Dedifferentiated amniotic fluid mesenchymal stem cell (primary cell): ENCODE measurements around the gene RAP1B.

Experiments used
- DNase-seq: peaks from one replicate; pipeline ENCODE4 v3.0.0-alpha.2; 2016; ENCODE audit errors: extremely low spot score

The RAP1B gene

DNA sequence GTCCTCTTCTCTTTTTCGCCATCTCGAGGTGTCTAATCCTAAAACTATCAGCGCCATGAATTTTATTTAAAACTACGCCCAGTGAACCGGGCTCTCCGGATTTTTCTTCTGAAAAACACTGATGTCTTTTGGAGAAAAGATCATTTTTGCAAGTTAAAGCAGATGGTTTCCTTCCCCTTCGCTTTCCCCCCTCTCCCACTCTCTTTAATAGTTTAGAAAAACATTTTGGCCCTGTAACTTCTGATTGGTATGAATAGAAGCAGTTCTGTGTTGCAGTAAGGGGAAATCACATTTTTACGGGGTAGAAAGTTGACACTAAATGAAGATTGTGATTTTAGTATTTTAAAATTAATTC is 1.1 kb downstream of the RAP1B start:
- DNase-seq = no peak

DNA sequence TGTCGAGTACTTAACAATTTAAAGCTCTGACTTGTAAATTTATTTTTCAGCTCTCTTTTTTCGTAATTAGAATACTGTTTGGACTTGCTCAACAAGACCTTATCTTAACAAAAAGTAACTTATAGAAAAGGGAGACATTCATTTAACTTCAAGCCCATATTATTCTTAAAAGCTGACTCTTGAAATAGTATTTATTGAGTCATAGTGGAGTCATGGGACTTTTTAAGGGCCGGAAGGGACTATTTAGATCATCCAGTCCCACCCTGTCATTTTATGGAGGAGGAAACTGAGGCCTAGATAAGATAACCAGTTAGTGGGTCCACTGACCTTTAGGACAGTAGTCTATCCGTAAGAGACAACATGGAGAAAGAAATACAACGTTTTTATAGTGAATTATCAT is 1.5 kb downstream of the RAP1B start:
- no peak for DNase-seq

DNA sequence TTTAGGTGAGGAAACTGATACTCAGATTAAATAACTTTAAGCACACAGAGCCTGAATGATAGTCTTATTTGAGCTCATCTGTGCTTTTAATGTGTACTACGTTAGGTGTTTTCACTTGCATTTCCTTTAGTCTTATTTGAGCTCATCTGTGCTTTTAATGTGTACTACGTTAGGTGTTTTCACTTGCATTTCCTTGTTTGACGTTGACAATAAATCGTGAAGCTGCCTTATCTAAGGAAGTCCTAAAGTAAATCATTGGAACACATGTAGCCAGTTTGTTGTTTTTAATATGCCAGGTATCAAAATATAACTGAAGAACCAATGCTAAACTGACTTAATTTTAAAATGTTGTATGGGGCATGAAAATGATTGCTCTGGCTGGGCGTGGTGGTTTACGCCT is 2.0 kb downstream of the RAP1B start:
- no peak for DNase-seq

DNA sequence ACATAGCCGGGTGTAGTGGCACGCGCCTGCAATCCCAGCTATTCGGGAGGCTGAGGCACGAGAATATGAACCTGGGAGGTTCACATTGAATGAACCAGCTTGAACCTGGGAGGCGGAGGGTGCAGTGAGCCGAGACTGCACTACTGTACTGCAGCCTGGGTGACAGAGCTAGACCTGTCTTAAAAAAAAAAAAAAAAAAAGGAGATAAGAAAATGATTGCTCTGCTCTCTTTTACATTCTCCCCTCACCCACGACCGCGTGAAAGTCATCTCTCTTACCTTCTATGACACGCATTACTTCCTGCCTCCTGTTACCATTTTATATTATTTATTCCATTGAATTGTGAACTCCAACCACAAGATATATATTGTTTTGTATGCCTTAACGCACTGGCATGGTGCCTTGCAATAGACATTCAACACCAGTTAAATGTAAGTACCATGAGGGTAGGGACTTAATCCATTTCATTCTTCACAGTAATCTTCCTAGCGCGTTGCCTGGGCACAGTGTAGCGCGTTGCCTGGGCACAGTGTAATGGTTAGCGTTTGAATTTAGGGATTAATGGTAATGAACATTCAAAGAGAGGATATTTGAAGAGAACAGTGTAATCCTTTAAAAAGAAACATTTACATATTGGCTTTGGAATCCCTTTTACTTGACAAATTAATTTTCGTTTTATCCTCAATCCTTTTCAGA is 2.7 kb downstream of the RAP1B start:
- DNase-seq = no peak

DNA sequence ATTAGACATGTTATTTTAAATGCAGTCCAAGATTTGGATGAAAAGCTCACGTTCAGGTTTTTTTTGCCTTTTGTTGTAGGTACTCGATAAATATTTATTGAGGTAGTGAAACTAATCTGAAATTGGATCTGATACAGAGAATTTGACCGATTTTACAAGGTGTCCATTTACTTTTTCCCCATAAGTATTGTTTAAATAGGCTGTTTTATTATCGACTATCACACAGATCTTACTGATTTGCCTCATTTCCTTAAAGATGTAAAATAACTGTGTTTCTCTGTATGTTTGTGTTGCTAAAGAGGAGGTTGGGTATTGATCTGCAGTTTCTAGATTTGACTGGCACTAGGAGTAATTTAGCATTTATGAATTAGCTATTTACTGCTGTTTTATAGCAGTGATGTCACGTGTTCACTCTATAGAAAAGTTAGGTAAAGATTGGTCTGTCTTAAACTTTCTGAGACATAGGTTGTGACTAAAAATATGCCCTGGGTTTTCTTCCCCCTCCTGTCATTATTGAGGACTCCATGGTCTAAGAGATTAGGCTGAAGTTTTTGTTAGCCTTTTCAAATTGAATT is 3.5 kb downstream of the RAP1B start:
- DNase-seq = no peak

DNA sequence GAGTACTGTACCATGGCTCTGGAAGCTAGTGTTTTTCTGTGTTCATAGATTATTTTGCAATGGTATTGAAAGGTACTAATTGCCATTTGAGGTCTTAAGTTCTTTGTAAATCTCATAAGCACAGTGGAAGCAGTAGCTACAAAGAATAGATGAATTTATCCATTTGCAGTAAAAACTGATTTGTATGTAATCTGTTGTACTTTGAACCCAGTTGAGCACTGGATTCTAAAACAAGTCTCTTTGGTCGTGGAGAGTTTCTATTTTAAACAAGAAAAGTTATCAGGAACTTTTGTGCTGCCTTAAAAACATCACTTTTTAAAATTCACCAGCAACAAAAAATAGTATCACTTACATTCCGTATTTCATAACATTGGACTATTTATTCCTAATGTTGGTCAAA is 4.1 kb downstream of the RAP1B start:
- no peak for DNase-seq

DNA sequence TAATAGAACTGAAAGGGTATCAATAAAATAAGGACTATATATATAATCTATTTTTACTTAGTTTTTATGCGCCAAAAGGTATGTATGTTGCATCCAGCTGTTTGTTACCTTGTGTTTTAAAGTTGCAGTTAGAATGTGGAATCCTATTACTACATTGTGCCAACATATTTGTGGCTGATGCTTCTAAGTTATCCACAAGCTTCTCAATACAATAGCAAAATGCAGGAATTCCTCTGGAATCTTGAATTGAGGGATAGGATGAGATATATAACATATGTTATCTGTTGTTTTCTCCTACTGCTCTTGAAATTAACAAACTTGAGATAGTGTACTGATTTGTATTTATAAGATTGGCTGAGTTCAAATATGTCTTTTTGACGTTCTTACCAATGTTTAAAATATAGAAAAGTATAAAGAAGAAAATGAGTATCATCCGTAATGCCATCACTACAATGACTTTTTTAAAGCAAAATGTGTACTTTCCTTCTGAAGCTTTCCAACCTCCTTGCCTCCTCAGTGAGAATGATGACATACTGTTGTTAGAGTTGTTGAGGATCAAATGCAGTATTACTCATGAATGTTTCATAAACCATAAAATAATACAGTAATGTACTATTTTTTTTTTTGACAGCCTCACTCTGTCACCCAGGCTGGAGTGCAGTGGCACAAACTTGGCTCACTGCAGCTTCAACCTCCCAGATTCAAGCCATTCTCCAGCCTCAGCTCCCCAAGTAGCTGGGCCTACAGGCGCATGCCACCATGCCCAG is 6.6 kb downstream of the RAP1B start:
- DNase-seq = peak; percentile 70

DNA sequence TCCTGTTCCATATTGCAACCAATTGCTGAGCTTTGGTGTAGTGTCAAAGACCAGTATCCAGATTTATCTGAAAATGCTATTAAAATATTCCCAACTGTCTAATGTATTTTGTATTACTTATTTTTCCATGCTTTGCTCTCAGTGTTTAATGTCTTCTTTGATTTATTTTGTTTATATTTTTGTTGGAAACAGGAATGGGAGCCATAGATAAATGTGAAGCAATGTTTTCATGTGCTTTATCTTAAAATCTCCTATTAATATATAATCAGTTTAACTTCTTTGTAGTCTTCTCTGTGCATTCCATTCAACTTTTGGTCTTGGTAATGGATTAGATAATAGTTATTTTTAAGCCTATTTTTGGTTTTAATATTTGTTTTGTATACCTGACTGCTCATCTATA is 8.8 kb downstream of the RAP1B start:
- DNase-seq = no peak

DNA sequence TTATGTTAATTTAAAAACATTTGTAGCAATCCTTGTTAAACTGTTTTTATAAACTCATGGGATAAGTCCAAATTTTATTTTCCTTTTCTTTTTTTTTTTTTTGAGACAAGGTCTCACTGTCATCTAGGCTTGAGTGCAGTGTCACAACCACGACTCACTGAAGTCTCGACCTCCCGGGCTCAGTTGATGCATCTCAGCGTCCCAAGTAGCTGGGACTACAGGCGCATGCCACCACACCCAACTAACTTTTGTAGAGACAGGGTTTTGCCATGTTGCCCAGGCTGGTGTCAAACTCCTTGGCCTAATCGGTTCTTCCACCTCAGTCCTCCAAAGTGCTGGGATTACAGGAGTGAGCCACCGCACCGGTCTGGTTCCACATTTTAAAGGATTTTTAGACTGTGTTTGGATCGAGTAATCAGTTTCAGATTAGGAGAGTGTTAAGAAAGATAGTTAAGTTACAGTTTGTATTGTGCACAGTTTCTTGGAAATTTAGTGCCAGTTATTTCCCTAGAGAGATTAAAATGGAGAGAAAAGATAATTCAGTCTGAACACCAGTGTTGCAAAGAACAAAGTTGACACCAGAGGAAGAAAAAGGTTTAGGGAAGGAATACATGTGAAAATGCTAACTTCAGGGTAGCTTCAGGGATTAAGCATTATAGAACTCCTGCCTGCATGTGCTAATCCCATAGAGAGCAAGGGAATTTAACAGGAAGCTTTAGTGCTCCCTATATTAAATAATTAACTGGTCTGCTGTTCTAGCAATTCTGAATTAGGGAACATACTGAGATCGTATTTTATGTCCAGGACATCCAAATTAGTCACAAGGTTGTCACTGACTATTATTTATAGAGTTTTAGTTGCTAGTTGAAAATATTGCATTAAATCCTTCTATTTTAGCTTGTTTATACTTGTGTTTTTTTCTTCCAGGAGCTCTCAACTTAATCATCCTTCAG is 10.1 kb downstream of the RAP1B start:
- no peak for DNase-seq

DNA sequence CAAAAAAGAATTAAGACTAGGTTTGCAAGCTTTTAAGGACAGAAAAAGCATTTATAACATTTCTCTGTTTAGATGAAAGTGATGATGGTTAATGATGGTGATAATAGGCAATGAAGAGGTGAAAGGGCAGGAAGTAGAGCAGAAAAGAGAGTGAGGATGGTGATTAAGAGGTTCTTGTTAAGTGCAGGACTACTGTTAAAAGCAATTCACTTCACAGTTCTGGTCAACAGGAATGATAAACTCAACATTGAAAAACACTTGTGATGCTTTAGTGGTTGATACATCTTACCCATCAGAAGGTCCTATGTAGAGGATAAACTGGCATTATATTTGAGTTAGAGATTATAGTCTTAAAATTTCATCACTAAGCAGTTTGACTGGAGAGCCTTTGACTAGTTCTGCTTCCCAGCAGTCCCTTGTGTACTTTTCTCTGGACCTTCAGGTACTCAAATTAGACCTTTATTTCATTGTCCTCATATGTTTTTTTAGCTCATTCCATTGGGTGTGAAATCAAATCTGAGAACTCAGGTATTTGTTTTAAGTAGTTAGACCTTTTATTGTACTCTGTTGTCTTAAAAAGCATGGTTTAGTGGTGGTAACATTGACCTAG is 10.9 kb downstream of the RAP1B start:
- no peak for DNase-seq

DNA sequence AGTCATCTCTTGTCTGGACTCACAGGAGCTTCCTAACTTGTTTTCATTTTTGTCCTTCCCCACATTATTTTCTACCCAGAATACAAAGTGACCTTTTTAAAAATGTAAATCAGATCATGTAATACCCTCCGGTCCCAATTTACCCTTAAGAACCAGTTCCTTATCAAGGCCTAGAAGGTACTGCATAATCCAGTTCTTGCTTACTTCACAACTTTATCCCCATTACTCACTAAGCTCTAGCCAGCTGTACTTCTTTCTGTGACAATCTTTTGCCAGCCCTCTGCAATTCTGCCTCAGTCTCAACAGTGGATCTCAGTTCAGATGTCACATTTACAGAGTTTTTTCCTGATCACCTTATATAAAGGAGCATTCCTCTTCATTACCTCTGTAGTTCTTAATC is 11.6 kb downstream of the RAP1B start:
- DNase-seq = no peak

DNA sequence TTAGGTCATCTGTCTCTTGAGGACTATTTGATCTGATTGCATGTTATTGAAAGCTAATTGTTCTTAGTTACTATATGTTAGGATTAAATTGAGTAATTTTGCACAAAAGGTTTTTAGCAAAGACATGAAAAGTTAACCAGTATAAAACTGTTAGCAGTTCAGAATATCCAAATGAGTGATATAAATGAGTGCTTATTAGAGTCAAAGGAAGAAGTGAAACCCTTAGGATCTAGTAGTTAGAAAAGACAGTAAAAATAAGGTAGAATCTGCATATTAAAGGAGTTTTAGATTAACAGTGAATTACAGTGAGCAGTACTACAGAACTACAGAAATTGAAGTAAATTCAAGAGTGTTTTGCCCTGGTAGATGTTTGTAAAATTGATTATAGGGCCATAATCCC is 12.4 kb downstream of the RAP1B start:
- no peak for DNase-seq

DNA sequence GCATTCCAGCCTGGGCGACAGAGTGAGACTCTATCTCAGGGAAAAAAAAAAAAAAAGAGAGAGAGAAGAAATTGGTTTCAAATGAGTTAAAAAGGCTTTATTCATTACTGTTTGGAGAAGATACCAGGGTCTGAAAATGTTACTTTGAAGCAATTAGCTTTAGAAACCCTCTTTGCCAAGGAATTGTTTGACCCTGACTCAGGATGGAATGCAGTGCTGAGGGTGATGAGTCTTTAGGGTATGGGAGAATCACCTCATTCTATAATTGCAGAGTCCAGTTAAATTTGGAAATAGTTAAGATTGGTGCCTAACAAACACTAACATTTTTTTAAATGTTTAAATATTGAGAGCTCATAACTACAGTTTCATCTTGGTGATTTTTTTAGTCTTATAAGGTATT is 13.3 kb downstream of the RAP1B start:
- DNase-seq = no peak

DNA sequence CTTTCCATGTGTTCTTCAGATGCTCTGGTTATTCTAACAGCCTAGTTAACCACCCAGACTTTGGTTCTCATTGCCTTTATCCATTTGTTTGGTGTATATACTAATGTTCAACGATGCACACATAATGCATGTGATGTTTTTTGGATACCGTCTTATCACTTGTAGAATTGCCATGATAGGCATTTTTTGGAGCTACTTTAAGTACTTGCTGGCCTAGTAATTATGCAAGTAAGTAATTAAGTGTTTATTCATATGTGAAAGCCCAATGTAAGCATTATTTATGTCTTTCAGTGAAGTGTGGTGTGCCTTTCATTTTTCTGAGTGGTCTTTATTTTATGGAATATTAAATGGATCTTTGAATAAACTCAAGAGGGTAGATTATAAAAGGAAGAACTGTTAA is 14.2 kb downstream of the RAP1B start:
- DNase-seq = no peak

DNA sequence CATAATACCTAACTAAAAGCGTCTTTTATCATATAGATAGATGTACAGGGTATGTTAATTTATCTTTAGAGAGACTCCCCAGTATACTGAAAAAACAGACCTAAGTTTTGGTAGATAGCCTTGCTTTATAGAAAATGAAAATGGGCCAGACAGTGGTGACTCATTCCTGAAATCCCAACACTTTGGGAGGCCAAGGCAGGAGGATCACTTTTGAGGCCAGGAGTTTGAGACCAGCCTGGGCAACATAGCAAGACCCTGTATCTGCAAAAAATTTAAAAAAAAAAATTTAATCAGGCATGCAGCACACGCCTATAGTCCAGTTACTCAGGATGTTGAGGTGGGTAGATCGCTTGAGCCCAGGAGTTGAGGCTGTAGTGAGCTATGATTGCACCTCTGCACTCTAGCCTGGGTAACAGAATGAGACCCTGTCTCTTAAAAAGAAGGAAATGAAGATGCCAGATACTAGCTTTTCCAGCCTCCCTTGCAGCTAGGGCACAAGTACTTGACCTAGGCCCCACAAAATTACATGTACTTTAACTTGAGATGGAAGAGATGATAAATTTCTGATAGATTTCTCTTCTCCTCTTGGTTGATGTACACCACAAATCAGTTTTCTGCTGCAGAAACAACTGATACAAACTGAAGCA is 17.1 kb downstream of the RAP1B start:
- DNase-seq = no peak

DNA sequence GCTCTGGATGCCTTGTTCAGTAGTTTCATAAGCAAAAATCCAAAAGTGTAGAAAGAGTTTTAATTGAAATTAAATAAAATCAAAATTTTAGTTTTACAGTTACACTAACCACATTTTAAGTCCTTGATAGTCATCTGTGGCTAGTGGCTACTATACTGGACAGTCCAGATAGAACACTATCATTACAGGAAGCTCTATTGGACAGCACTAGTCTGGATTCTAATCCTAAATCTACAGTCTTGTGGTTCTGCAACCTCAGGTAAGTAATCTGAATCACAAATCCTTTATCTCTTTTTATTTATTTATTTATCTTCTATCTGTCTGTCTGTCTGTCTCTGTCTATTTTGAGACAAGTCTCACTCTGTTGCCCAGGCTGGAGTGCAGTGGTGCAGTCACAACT is 18.0 kb downstream of the RAP1B start:
- no peak for DNase-seq

DNA sequence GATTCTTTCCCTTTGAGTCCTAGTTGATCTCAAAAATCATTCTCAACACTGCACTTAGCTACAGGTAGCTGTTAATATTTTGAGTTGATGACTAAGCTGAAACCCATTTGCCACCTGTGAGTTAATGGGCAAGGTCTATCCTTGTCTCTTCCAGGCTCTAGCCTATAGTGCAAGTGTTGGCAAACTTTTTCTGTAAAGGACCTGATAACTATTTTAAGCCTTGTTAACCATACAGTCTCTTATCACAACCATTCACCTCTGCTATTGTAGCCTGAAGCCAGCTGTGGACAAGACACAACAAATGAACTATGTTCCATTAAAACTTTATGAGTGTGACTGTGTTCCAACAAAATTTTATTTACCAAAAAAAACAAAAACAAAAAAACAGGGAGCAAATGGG is 19.4 kb downstream of the RAP1B start:
- no peak for DNase-seq

DNA sequence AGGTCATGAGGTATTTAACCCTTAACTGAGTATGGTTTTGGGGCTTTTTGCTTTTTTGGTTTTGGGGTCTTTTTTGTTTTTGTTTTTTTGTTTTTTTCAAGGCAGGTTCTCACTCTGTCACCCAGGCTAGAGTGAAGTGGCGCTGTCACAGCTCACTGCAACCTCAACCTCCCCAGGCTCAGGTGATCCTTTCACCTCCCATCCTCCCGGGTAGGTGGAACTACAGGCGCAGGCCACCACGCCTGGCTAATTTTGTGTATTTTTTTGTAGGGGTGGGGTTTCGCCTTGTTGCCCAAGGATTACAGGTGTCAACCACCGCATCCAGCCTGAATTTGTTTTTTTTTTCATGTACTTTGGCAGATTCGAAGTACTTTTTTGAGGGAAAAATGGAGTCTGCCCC is 19.9 kb downstream of the RAP1B start:
- DNase-seq = no peak

DNA sequence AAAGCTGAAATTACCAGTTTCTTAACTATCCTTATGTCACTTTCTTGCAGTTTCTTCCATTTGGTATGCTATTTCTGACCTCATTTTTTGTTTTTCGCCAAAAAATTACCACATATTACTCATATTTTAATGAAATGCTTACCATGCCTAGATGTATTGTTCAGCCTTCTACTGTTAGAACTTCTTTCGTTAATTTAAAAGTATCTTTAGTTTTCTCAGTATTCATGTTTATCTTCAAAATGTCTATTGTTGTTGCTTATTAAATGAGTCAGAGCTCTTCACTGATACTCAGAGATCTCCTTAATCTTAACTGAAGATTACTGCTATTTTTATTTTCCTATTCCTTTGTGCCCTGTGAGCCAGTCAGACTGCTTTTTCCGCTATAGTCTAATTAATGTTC is 20.5 kb downstream of the RAP1B start:
- DNase-seq = no peak

DNA sequence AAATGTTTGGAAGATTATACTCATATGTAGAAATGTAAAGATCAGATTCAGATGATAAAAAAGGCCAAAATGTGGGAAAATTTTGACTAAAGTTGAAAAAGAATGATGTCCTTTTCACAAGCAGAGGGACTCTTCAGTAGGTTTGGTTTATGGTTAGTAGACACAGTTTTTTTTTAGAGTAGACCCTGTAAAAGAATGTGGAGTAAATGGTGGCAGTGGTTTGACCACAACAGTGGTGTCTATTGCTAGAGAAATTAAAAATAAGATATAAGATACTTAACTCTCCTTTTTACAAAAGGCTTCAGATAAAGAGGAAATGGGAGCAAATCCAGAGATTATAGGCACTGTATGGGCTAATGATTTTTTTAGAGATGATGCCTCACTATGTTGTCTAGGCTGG is 21.8 kb downstream of the RAP1B start:
- no peak for DNase-seq
